DMS114 treated with DMSO at 0.1 percent for 48 hours (cell line): Measurements from ENCODE around the gene USP44.
A peak's percentile ranks its signal among the peaks of the same experiment; 100 is the strongest.
"Not testable (repeated sequence)": the region's sequence is repeated elsewhere in the genome, so short reads cannot be mapped to it uniquely, and the experiment has no call there.

Experiments used
- DNase-seq: peaks from one replicate; lab custom pipeline; 2025; ENCODE audit not compliant: unreplicated experiment; lab: John Stamatoyannopoulos, UW

Gene USP44

DNA sequence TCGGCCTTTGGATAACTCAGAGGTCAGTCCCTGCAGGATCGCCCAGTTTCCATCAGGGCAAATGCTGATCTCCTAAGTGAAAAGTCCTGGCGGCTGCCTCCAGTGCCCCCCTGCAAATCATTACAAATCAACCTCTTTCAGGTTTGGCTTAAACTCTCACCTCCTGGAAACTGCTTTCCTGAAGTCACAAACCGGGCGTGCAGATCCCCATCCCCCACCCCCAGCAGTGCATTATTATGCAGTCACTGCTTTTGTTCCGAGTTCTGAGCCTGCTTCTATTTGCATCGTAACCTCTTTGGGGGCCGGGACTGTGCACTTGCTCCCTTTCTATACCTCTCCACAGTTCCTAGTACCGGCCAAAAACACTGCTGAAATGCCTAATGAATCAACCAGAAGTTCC, at the start of gene USP44:
Gene USP44 (minus strand): TSS at position 172 of the 400 bp plus-strand sequence. CDS start 17,220 bp downstream, outside the sequence.
- no peak for DNase-seq

DNA sequence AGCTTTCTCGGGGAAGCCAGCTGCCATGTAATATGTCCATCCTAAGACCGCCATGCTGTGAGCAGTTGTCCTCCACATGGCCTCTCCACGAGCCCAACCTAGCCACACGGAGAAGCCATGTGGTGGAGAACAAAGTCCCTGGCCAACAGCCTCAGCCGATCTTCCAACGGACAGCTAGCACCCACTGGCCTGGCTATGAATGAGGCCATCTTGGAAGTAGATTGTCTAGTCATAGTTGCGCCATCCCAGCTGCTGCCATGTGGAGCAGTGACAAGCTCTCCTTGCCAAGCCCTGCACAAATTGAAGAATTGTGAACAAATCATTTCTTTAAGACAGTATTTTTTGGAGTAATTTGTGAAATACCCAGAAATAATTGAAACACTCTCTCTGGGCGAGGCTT, 49.3 kb upstream of the USP44 start:
- no peak for DNase-seq

DNA sequence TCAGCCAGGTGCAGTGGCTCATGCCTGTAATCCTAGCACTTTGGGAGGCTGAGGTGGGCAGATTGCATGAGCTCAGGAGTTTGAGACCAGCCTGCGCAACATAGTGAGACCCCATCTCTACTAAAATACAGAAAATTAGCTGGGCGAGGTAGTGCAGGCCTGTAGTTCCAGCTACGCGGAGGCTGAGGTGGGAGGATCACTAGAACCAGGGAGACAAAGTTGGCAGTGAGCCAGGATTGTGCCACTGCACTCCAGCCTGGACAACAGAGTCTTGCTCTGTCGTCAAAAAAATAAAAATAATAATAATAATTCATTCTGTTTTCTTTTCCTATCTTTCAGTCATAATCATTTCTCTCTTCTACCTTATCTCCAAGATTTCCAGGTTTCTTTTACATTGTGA, 48.6 kb upstream of the USP44 start:
- no peak for DNase-seq

DNA sequence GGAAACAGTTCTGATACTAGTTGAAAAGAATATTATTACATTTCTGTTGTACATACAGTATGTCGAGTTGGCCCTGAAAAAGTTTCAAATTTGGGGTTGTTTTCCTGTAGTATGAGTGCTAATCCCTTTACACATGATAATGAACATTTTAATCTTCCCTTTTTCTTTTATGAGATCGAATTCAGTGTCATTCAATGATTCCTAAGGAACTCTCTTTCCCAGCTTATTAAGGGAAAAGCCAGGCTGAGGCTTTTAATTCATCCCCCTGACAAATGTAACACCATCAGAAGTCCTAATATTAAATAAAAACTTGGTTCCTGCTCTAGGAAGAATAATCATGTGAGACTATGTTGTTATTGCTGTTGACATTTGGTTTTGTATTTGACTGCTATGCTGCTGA, 42.9 kb upstream of the USP44 start:
- no peak for DNase-seq

DNA sequence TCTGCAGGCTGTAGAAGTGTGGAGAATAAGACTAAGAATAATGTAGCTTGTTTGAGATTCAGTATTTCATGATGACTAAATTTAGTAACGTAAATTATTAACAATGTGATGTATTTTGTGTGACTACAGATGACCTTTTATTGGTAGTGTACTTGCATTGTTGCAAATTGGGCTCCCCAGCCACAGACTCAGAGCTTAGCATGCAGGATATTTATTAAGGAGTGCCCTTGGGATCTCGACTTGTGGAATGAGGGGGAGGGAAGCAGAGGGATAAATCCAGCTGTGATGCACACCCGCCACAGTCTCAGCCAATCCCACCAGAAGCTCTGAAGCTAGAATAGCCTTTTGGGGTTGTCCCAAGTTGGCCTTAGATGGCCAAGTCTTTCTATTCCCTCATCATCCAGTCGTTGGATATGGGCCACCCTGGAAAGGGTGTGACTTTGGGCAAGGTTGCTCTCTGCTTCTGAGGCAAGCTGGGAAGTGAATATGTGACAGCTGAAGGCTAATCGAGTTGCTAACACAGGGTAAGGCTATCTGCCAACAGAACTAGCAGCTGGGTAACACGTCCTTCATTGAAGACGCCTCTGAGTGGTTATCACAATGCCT, 42.1 kb upstream of the USP44 start:
- no peak for DNase-seq

DNA sequence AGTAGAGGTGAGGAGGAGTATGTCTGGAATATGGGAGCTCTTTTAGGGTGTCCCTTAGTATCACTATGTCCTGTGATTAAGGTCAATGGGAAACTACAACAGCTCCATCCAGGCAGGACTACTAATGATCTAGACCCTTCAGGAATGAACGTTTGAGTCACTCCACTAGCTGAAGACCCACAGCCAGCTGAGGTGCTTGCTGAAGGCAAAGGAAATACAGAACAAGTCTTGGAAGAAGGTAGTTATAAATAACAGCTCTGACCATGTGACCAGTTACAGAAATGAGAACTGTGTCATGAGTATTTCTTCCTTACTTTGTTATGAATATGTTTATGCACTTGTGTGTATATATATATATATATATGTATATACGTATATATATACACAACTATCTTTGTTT, 40.5 kb upstream of the USP44 start:
- no peak for DNase-seq

DNA sequence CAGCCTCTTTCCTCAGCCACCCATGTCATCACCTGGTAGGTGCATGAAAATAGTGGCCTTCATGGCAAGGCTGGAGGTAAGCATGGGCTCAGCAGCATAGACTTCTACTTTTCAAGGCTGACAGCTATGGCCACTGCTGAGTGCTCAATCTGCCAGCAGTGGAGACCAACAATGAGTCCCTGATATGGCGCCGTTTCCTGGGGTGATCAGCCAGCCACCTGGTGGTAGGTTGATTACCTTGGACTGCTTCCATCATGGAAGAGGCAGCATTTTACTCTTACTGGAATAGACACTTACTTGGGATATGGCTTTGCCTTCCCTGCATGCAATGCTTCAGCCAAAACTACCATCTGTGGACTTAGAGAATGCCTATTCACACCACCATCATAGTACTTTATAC, 39.5 kb upstream of the USP44 start:
- DNase-seq = no peak

DNA sequence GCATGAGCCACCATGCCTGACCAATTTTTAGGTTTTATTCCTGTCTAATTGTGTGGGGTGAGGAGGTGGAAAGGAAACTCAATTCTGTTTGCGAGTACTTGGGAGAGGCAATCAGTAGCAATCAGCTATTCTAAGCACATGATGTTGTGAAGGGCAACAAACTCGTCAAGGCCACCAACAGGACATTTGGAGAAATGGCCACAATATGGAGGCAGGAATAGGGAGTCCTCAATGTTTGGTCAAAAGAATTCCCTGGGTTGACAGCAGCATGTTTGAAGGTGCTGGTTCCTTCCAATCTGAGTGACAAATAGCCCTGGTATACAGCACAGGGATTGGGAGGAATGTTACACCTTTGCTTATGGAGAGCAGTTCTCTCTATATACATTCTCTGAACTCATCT, 32.7 kb upstream of the USP44 start:
- DNase-seq = no peak

DNA sequence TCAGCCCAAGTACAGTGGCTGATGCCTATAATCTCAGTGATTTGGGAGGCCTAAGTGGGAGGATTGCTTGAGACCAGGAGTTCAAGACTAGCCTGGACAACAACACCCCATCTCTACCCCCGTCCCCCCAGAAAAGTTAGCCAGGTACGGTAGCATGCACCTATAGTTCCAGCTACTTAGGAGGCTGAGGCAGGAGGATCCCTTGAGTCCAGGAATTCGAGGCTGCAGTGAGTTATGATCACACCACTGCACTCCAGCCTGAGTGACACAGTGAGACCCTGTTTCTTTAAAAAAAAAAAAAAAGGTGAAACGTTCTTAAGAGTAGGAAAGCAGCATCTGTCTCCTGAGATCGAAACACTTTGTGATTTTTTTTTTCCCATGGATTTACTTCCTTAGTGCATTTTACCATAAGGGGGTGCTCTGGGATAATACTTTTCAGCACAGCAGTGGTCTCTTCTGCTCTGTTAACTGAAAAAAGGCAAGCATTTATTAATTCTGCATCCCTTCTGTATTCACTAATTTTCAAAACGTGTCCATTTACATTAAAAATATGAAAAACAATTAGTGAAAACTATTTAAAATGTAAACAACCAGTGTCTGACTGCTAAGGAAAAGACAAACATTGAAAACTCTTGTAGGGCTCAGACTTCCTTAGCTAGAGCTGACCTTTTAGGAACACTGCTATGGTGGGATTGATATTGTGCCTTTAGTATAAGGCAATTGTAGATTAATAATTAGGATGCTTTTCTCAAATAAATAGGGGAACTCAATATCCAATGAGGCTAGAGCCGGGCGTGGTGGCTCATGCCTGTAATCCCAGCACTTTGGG, 31.2 kb upstream of the USP44 start:
- peak; percentile 62 for DNase-seq

DNA sequence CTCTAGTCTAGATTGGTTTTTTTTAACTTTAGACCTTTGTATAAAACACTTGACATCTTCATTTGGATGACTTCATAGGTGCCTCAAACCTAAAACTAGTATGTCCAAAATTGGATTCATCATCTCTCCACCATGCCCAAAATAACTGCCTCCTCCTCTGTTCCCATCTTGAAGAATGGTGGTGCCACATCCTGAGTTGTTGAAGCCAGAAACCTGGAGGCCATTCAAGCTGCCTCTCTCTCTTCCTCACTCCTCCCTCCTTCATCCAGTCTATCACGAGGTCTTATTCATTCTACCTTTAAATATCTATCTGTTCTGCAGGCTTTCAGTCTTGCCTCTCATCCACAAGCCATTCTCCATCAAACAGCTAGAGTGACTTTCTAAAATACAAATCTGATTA, 26.5 kb upstream of the USP44 start:
- DNase-seq = no peak

DNA sequence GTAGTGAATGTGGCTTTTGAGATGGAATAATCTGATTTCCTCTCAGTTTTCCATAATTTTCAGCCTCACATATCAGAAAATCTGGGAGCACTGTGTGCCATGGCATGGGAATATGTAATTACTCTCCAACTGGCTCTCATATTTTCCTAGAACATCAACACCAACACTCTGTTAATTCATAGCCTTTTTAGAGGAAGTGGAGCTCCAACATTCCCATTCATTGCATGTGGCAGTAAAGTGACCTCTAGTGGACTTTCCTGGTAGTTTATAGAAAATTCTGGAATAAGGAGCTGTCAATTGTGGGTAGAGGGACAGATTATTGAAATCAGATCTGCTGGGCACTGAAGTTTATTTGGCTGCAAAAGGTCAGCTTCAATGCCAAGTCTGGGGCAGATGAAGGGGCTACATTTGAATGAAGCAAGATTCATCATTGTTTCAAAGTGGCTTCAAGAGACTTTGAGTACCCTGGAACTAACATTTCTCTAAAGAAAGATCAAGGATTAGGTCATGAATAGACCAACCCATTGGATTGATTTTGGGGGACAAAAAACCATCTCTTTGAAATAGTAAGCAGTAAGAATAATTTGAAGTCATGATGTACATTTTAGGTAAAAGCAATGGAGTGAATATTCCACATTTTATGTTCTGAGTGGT, 23.6 kb upstream of the USP44 start:
- DNase-seq = peak; percentile 29

DNA sequence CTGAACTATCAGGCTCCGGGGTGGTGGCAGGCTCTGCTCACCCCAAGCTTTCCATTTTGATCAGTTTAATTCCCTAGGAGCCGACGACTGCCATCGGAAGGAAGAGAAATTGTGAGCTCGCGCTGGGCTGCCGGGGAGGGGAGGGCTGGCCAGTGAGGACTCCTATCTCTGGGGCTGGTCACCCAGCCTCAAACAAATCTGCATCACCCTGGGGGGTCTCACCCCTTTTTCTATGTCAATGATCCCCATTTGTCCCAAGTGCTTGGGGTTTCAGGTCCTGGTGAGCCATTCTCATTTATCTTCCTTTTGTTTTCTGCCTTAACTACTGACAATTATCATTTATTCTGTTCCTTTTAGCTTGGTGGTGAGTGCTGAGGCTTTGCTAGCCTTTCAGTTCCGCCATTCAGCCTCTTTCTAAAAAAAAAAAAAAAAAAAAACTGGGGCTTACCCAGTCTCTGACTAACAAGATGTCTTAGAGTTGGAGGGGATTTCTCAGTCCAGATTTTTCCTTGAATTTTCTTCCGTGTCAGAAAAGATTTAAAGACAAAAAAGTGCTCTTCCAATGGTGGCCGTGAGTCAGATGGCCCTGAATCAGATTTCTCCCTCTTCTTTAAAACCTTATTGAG, 22.8 kb upstream of the USP44 start:
- no peak for DNase-seq

DNA sequence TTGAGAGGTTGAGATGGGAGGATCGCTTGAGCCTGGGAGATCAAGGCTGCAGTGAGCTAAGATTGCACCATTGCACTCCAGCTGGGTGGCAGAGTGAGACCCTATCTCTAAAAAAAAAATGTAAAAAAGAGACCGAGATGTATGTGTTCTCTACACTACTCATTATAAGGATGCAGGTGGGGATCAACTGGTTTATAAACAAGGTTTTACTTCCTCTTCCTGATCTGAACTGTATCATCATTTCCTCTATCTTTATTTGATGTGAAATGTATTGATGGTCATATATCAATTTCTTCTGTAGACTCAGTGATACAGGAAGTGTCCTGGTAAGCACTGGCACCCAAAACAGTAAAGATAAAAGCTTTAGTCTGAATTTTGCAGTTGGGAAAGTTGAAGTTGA, 20.1 kb upstream of the USP44 start:
- DNase-seq = no peak

DNA sequence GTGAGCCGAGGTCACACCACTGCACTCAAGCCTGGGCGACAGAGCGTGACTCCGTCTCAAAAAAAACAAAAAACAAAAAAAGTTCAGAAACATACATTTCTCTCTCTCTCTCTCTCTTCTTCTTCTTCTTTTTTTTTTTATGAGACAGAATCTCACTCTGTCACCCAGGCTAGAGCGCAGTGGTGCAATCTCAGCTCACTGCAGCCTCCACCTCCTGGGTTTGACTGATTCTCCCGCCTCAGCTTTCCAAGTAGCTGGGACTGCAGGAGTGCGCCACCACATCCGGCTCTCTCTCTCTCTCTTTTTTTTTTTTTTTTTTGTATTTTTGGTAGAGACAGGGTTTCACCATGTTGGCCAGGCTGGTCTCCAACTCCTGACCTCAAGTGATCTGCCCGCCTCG, 16.8 kb upstream of the USP44 start:
- DNase-seq = not testable (repeated sequence)

DNA sequence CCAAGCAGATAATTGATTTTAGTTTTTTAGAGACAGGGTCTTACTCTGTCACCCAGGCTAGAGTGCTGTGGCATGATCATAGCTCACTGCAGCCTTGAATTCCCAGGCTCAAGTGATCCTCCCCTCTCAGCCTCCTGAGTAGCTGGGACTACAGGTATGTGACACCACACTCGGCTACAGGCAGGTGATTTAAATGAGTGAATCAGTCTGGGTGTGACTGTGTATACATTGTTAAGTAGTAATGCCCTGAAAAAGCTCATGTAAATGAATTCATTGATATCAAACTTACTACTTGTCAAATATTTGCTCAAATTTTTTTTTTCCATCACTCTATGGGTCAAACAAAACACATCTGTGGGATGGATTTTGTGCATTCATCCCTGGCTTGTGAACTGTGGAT, 6.3 kb upstream of the USP44 start:
- DNase-seq = no peak

DNA sequence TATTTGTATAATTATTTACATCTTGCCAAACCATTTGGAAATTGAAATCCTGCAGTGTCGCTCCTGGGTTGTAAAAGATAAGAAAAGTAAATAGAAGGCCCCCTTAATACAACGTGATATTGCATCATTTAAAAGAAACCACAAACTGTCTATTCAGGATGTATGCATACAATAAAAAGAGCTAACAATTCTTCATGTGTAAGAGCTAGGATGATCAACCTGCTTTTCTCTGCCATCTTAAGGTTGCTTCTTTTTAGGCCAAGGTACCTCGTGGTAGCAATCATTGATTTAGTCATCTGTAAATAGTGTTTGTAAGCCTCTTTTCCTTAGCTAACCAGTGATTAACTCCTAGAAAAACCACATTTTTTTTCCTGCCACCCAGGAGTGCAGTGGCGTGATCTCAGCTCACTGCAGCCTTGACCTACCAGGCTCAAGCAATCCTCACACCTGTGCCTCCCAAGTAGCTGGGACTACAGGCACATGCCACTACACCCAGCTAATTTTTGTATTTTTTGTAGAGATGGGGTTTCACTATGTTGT, 3.3 kb upstream of the USP44 start:
- no peak for DNase-seq

DNA sequence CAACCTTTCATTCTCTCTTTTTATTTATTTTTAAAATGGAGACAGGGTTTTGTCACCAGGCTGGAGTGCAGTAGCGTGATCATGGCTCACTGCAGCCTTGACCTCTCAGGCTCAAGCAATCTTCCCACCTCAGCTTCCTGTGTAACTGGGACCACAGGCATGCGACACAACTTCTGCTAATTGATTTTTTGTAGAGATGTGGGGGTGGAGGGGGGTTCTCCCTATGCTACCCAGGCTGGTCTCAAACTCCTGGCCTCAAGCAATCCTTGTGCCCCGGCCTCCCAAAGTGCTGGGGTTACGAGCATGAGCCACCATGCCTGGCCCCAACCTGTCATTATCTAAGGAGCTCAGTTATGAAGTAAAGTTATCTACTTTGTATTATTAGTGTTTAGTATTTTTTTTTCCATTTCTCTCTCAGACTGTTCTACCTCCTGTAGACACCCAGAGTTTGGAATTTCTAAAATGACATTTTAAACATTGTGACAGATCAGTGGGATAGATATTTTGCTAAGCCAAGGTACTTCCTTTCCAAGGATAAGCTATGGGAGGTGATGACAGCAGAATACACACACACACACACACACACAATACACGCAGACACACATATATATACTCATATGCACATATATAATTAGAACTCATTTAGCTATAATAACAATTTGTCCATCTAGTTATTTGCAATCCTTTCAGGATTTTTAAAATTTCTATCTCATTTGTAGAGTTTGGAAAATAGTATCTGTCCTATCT, 2.1 kb upstream of the USP44 start:
- DNase-seq = no peak

DNA sequence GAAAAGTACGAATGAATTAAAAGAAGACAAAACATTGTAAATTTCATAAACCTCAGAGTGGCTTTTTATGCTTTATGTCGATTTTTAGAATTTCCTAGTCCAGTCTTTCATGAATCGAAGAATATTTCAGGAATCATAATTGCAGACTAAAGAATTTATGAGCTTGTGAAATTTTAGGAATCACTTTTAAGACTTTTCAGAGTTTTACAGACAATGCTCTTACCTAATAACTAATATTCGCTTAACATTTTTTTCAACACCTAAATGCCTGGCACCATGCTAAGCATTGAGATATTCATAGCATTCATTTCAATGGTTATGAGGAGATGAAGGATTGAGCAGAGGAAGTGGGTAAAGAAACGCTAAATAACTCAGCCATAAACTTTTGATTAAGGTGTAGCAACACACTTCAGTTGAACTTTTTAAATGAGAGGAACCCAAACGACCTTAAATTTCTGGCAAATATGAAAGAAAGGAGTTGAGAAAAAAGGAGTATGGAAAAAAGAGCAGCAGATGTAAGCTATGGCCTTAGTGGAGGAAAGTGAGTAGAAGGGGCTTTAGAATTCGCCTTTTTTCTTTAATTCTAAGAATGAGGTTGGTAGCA, 739 bp upstream of the USP44 start:
- no peak for DNase-seq

DNA sequence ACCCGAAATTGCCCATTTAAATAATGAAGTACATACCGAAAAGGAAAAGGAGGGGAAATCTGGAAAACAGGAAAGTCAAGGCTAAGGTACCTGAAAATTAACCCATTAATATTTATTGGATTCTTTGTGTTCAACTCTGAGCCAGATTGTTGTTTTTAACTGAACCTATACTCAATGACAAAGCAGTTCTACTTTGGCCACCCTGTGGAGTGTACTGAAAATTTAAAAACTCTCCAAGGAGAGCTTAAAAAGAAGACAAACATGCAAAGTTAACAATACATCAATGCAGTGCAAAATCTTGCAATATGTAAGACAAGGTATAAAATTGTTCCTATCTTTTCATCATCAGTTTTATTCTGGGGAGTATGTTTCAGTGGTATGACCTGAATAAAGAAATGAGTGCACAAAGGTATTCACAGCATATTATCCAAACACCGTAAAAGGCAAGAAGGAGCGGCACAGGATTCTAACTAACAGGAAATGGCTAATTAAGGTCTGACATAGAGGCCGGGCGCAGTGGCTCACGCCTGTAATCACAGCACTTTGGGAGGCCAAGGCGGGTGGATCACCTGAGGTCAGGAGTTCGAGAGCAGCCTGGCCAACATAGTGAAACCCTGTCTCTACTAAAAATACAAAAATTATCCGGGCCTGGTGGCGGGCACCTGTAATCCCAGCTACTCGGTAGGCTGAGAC, 1.7 kb downstream of the USP44 start:
- DNase-seq = no peak
